A673 (cell line): ENCODE data around the gene EPHA4. TPM values are rescaled to one million over a fixed set of nuclear protein-coding genes. Genes with fewer than 3 reads are reported as not detected.

Experiments
- BruUV-seq: library from RNA; stranded (reverse); fragments of 400-500 nt; replicated peaks from 2 replicates; lab custom pipeline; 2021; lab: Mats Ljungman, UMichigan
- CTCF ChIA-PET: fragments of 300-600 bp; sonication (Branson Sonifier 250); formaldehyde crosslinking; loops from one replicate; lab custom pipeline; 2022; ENCODE audit warnings: antibody characterized with exemption; lab: Charles Lee
- POLR2A ChIA-PET: fragments of 300-600 bp; sonication (Branson Sonifier 250); formaldehyde crosslinking; loops from one replicate; lab custom pipeline; 2022; ENCODE audit warnings: antibody characterized with exemption; ENCODE audit not compliant: low non-redundant PET; lab: Charles Lee
- DNase-seq: peaks from one replicate; pipeline ENCODE4 v3.0.0-alpha.2; 2015; ENCODE audit warnings: low spot score
- H3K27ac ChIP-seq: fragments of 200-600 bp; sonication (generic); 2 replicates; pipeline ENCODE4 v1.5.1; 2016; ENCODE audit warnings: mixed run types, low read depth, mild to moderate bottlenecking, mixed read lengths, antibody characterized with exemption, low read length; ENCODE audit not compliant: poor library complexity, severe bottlenecking
- H3K27me3 ChIP-seq: fragments of 200-600 bp; sonication (generic); replicated peaks from 2 replicates; pipeline ENCODE4 v1.6.1; 2017; ENCODE audit warnings: mixed run types, low read depth, mild to moderate bottlenecking, mixed read lengths, antibody characterized with exemption, low read length; ENCODE audit not compliant: insufficient read depth, poor library complexity
- H3K36me3 ChIP-seq: fragments of 200-600 bp; sonication (generic); 2 replicates; pipeline ENCODE4 v1.6.1; 2016; ENCODE audit warnings: mixed run types, mild to moderate bottlenecking, mixed read lengths, antibody characterized with exemption, low read length; ENCODE audit not compliant: insufficient read depth, poor library complexity, severe bottlenecking
- H3K4me1 ChIP-seq: fragments of 200-600 bp; sonication (generic); 2 replicates; pipeline ENCODE4 v1.6.1; 2017; ENCODE audit warnings: mixed run types, mild to moderate bottlenecking, mixed read lengths, antibody characterized with exemption, low read length; ENCODE audit not compliant: insufficient read depth, poor library complexity, severe bottlenecking
- H3K4me3 ChIP-seq: fragments of 200-600 bp; sonication (generic); 2 replicates; pipeline ENCODE4 v1.5.1; 2016; ENCODE audit warnings: low read depth, mixed run types, mild to moderate bottlenecking, mixed read lengths, low read length; ENCODE audit not compliant: poor library complexity, severe bottlenecking
- H3K9me3 ChIP-seq: fragments of 200-600 bp; sonication (generic); 2 replicates; pipeline ENCODE4 v1.6.1; 2016; ENCODE audit warnings: mixed run types, low read depth, mild to moderate bottlenecking, mixed read lengths, antibody characterized with exemption, low read length; ENCODE audit not compliant: poor library complexity, severe bottlenecking
- CTCF ChIP-seq: fragments of 300-800, 200-600 bp; sonication (generic); conservative IDR thresholded peaks from 2 replicates; pipeline ENCODE4 v1.5.1; 2017; ENCODE audit warnings: low read depth, mild to moderate bottlenecking, antibody characterized with exemption, low read length, moderate library complexity, mixed read lengths
- EZH2 ChIP-seq: fragments of 200-600 bp; sonication (generic); IDR thresholded peaks from 2 replicates; pipeline ENCODE4 v1.6.1; 2017; ENCODE audit warnings: borderline replicate concordance, low read depth, mild to moderate bottlenecking, mixed read lengths, antibody characterized with exemption, low read length; ENCODE audit not compliant: poor library complexity, severe bottlenecking
- intact Hi-C: fragments of 100-400 bp; cut with micrococcal nuclease; formaldehyde crosslinking; loops from one replicate; pipeline ENCODE4 v1.10.0; 2022; ENCODE audit not compliant: unreplicated experiment
- total RNA-seq: library from RNA; stranded (reverse); gene quantifications from 2 replicates; pipeline ENCODE4 v1.2.3, GENCODE V29; 2021

The EPHA4 gene
- total RNA-seq, 1 experiment from 2014 or later = 39.5 TPM

- Histone ChIP-seq H3K27me3 (no peaks in the 10 kb centered on the region), H3K4me3 (no peak overlapping the region), H3K9me3 (no peaks in the 10 kb centered on the region), H3K27ac (no peak overlapping the region), H3K36me3 (no peaks in the 10 kb centered on the region), H3K4me1 (peaks cover 23% of the 10 kb centered on the region)
- POLR2A ChIA-PET = interaction anchor here (0.6 kb wide), 1 partner anchor 529 kb away, joined by 3 read pairs; no protein-coding TSS in a partner anchor
- BruUV-seq = no TSS peak
- CTCF ChIA-PET = no interaction called here
- intact Hi-C loops = no loop called here
- TF ChIP-seq CTCF (no peak), EZH2 (no peak)
- no peak for DNase-seq
These were observed 68.1 kb downstream of the EPHA4 start for GRCh38 chr2:221503965-221504364.

DNA sequence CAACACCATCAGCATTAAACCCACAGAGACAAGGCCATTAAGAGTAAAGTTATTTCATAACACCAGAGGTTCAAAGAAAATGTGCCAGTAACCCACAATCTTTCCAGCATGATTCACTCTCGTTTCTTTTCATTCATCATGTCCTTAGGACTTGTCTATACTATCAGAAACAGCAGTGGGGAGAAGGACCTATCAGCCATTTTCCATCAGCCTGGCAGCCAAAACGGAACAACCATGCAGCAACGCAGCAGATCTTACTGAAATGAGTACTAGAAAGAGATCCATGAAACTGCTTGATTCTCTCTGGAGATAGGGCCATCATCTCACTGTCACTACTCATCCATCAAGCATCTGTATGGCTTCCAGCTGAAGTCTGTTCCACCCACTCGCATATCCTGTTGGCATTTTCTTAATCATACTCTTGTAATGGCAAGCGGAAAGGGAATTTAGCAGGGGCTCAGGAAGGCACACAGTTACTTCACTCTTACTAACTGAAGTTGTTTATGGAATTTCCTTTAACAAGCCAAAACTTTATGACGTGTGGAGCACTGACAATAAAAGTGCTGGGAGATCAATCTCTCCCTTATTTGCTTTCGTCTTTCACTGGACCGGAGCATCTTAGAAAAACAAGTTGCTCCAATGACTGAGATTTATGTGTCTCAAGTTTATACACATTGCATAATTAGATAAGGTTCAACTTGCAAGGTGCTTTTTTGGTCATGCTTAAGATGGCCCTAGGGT, 69.7 kb downstream of the EPHA4 start:
- BruUV-seq = no TSS peak
- POLR2A ChIA-PET = no interaction called here
- no peak overlapping the region for H3K27ac ChIP-seq

DNA sequence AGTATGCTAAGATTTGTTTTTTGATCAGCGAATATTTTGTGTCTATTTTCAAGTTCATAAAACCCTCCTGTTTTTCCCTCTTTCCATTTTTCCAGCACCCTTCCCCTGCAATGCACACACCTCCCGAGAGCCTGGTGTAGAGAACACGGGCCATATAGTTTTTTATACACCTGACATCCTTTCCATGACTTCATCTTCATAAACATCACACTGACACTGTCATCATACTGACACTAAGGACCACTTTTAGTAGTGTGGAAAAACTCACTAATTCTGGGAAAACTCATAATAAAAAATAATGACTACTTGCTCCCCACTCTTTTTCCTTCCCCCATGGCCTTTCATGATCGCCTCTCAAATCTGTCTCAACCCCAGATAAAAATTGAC, 70.2 kb downstream of the EPHA4 start:
- H3K4me3 ChIP-seq = no peak overlapping the region
- no peaks in the 10 kb centered on the region for H3K27me3 ChIP-seq
- TF ChIP-seq EZH2 (no peak), CTCF (no peak)
- no peak overlapping the region for H3K27ac ChIP-seq
- DNase-seq = no peak
- H3K4me1 ChIP-seq = peaks cover 23% of the 10 kb centered on the region
- no peaks in the 10 kb centered on the region for H3K36me3 ChIP-seq
- no TSS peak for BruUV-seq
- ChIA-PET CTCF (no interaction called here), POLR2A (no interaction called here)
- intact Hi-C loops = no loop called here
- H3K9me3 ChIP-seq = no peaks in the 10 kb centered on the region

More for the DNA sequence above, 69.7 kb downstream of the EPHA4 start:
- TF ChIP-seq EZH2 = no peak
- no peak for TF ChIP-seq CTCF
- CTCF ChIA-PET = interaction anchor here (0.6 kb wide), 1 partner anchor 74 kb away, joined by 3 read pairs; no protein-coding TSS in a partner anchor
- intact Hi-C loops = no loop called here
- peak overlapping the region; percentile 9 for H3K4me3 ChIP-seq
- DNase-seq = peak; percentile 92
- no peaks in the 10 kb centered on the region for H3K9me3 ChIP-seq
- H3K4me1 ChIP-seq = peaks cover 23% of the 10 kb centered on the region
- no peaks in the 10 kb centered on the region for H3K36me3 ChIP-seq
- H3K27me3 ChIP-seq = no peaks in the 10 kb centered on the region
